ENCODE results near the gene MLH1.
A peak's percentile ranks its signal among the peaks of the same experiment; 100 is the strongest.

Gene MLH1

GRCh38 chr3:36991923-36992805 is 1.2 kb upstream of the MLH1 start:
- peak overlapping the region; percentile 93 for H3K27ac ChIP-seq
- no peaks in the 10 kb centered on the region for H4K20me1 ChIP-seq (ENCODE audit: insufficient read depth)
- no peaks in the 10 kb centered on the region for H3K27me3 ChIP-seq (ENCODE audit: insufficient read depth, low read depth)
- H3K36me3 ChIP-seq (ENCODE audit: insufficient read depth) = no peaks in the 10 kb centered on the region
- peaks cover 45% of the 10 kb centered on the region for H3K79me2 ChIP-seq (ENCODE audit: insufficient read depth, low read depth)
- H3K4me2 ChIP-seq = peak overlapping the region; percentile 64
- peak overlapping the region; percentile 49; the same call in 1 of the 2 replicates for H2AFZ ChIP-seq (ENCODE audit: low read depth)
- peaks cover 31% of the 10 kb centered on the region for H3K4me1 ChIP-seq (ENCODE audit: low read depth, poor library complexity, severe bottlenecking)
- no peak overlapping the region for H3K4me3 ChIP-seq (IDR thresholded peaks at IDR 0.05; ENCODE audit: insufficient read depth, low read depth, low read length)
- H3K9ac ChIP-seq = peak overlapping the region; percentile 90
- TF ChIP-seq CTCF (conservative IDR thresholded peaks at IDR 0.05; ENCODE audit: low read depth, low read length) = no peak

GRCh38 chr3:36992806-36993325 is 452 bp upstream of the MLH1 start, which contains the start of gene EPM2AIP1:
Gene EPM2AIP1, minus strand, starts transcription at chr3:36993131. Its CDS starts 54 bp downstream, at chr3:36993077.
- Histone ChIP-seq H3K4me1 (ENCODE audit: low read depth, poor library complexity, severe bottlenecking) (peaks cover 31% of the 10 kb centered on the region), H3K36me3 (ENCODE audit: insufficient read depth) (no peaks in the 10 kb centered on the region), H3K27me3 (ENCODE audit: insufficient read depth, low read depth) (no peaks in the 10 kb centered on the region), H3K4me2 (peak within 1 kb of the TSS; percentile 79), H4K20me1 (ENCODE audit: insufficient read depth) (no peaks in the 10 kb centered on the region), H3K27ac (peak within 1 kb of the TSS; percentile 93), H3K79me2 (ENCODE audit: insufficient read depth, low read depth) (peaks cover 45% of the 10 kb centered on the region), H3K4me3 (IDR thresholded peaks at IDR 0.05; ENCODE audit: insufficient read depth, low read depth, low read length) (peak within 1 kb of the TSS; percentile 28), H3K9ac (peak within 1 kb of the TSS; percentile 90), H2AFZ (ENCODE audit: low read depth) (peak within 1 kb of the TSS; percentile 49)
- TF ChIP-seq CTCF (conservative IDR thresholded peaks at IDR 0.05; ENCODE audit: low read depth, low read length) = no peak

- no peaks in the 10 kb centered on the region for H4K20me1 ChIP-seq (ENCODE audit: insufficient read depth)
- no peak overlapping the region for H3K9ac ChIP-seq
- H3K4me2 ChIP-seq = no peak overlapping the region
- no peak for TF ChIP-seq CTCF (conservative IDR thresholded peaks at IDR 0.05; ENCODE audit: low read depth, low read length)
- H2AFZ ChIP-seq (ENCODE audit: low read depth) = no peak overlapping the region
- no peaks in the 10 kb centered on the region for H3K4me1 ChIP-seq (ENCODE audit: low read depth, poor library complexity, severe bottlenecking)
- no peak overlapping the region for H3K4me3 ChIP-seq (IDR thresholded peaks at IDR 0.05; ENCODE audit: insufficient read depth, low read depth, low read length)
- no peak overlapping the region for H3K27ac ChIP-seq
- no peaks in the 10 kb centered on the region for H3K79me2 ChIP-seq (ENCODE audit: insufficient read depth, low read depth)
- H3K27me3 ChIP-seq (ENCODE audit: insufficient read depth, low read depth) = no peaks in the 10 kb centered on the region
- H3K36me3 ChIP-seq (ENCODE audit: insufficient read depth) = no peaks in the 10 kb centered on the region; the same call in 1 of the 2 replicates
These were observed 21.3 kb downstream of the MLH1 start for GRCh38 chr3:37014620-37015019.

GRCh38 chr3:37015642-37016041 is 22.3 kb downstream of the MLH1 start:
- Histone ChIP-seq H3K9ac (no peak overlapping the region), H3K27ac (no peak overlapping the region), H3K27me3 (ENCODE audit: insufficient read depth, low read depth) (no peaks in the 10 kb centered on the region), H2AFZ (ENCODE audit: low read depth) (no peak overlapping the region), H3K36me3 (ENCODE audit: insufficient read depth) (no peaks in the 10 kb centered on the region; the same call in 1 of the 2 replicates), H3K4me1 (ENCODE audit: low read depth, poor library complexity, severe bottlenecking) (no peaks in the 10 kb centered on the region), H3K4me3 (IDR thresholded peaks at IDR 0.05; ENCODE audit: insufficient read depth, low read depth, low read length) (no peak overlapping the region), H4K20me1 (ENCODE audit: insufficient read depth) (no peaks in the 10 kb centered on the region), H3K4me2 (no peak overlapping the region), H3K79me2 (ENCODE audit: insufficient read depth, low read depth) (no peaks in the 10 kb centered on the region)
- TF ChIP-seq CTCF (conservative IDR thresholded peaks at IDR 0.05; ENCODE audit: low read depth, low read length) = no peak
